ENCODE data around the gene FPR3. TPM values are rescaled to one million over a fixed set of nuclear protein-coding genes. Genes with fewer than 3 reads are reported as not detected.
A peak's percentile ranks its signal among the peaks of the same experiment; 100 is the strongest.

The FPR3 gene
- total and polyA plus RNA-seq, 10 donors: 3.4 to 19.7 (median 9.2) TPM

DNA sequence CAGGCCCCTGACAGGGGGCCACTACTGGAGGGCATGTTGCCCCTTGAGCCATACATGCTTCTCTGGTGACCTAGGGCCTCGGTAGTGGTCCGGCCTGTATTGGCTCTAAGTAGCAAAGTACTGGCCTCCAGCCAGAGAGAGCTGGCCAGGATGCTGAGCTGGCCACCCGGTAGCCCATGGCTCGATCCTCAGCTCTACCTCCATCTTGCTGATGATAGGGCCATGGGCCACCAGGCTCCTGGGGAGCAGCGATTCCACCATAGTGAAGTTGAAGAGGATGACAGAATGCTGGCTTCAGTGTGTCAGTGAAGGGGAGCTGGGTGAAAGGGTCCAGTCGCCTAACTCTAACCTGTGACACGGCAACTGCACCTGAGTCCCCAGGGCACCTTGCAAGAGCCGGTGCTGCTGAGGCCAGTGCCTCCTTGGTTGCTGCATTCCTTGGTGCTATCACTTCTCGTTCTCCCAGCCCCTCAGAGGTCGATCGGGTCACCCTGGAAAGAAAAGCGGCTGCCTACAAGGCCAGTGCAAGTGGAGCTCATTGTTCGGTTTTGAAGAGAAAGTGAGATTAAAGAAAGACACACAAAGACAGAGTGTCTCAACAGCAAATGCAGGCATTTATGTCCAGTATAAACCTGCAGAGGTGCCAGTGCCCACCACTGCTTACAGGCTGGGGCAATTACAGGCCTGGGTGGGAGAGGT, 5.0 kb downstream of the FPR3 start:
- intact Hi-C loops (cut with DNase I; ENCODE audit: low total_unique reads): no loop called here
- Histone ChIP-seq H3K36me3 (no peaks in the 10 kb centered on the region), H3K27ac (peak overlapping the region in 7 of 8 donors; percentile 29 to 85 (median 78)), H3K9me3 (peaks cover 0 to 36% (median 0%) of the 10 kb centered on the region in 8 donors), H3K4me3 (no peak overlapping the region), H3K27me3 (replicated peaks in 1 of 7) (peaks cover 0 to 6% (median 0%) of the 10 kb centered on the region in 7 donors), H3K4me1 (peaks cover 3 to 71% (median 18%) of the 10 kb centered on the region in 6 donors)
- no peak for DNase-seq
- TF ChIP-seq, protein P1, sequence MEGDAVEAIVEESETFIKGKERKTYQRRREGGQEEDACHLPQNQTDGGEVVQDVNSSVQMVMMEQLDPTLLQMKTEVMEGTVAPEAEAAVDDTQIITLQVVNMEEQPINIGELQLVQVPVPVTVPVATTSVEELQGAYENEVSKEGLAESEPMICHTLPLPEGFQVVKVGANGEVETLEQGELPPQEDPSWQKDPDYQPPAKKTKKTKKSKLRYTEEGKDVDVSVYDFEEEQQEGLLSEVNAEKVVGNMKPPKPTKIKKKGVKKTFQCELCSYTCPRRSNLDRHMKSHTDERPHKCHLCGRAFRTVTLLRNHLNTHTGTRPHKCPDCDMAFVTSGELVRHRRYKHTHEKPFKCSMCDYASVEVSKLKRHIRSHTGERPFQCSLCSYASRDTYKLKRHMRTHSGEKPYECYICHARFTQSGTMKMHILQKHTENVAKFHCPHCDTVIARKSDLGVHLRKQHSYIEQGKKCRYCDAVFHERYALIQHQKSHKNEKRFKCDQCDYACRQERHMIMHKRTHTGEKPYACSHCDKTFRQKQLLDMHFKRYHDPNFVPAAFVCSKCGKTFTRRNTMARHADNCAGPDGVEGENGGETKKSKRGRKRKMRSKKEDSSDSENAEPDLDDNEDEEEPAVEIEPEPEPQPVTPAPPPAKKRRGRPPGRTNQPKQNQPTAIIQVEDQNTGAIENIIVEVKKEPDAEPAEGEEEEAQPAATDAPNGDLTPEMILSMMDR (IDR thresholded peaks at IDR 0.05 in 8 of 11, conservative IDR thresholded peaks at IDR 0.05 in 3 of 11): no peak
- no peak for TF ChIP-seq POLR2AphosphoS5 (IDR thresholded peaks at IDR 0.05)
- no peak for TF ChIP-seq POLR2A (IDR thresholded peaks at IDR 0.05)
- WGBS, 5 donors: 77 to 93% (median 87%) methylated on average over 12 to 13 of the region's 13 CpGs

DNA sequence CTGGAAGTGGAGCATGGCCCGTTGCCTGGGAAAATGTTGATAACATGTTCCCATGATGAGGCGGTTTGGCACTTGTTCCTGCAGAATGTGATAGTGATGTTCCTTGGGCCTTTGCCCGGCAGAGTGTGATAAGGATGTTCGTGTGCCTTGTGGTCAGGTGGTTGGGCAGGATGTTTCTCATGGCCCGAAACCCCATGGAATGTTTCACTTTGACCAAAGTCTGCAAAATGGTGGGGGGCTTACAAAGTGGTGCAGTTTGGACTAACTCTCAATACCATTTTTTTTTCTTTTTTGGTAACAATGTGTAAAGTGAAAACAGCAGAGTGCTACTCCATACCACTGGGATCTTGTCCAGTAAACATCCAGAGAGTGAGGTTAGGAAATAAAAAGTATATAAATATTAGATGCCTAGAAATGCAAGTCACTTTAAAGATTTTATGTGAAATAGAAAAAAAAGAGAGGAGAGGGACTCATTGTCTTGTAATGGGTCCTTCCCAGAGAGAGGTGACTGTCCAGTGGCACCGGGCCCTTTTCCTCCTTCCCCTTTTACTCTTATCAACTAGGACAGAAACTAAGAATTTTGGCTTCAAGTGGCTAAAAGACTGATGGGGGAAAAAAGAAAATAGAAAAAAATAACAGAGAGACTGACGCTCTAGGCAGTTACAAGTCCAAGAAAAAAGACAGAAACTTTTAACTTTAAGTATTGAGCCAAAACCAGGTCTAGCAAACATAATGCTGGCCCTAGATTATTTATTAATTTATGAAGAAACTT, 5.7 kb downstream of the FPR3 start:
- Histone ChIP-seq H3K4me1 (peaks cover 3 to 75% (median 18%) of the 10 kb centered on the region in 6 donors), H3K36me3 (no peaks in the 10 kb centered on the region), H3K27me3 (replicated peaks in 1 of 7) (peaks cover 0 to 6% (median 0%) of the 10 kb centered on the region in 7 donors), H3K27ac (peak overlapping the region in 5 of 8 donors; percentile 73 to 85 (median 80)), H3K9me3 (peaks cover 0 to 37% (median 0%) of the 10 kb centered on the region in 8 donors), H3K4me3 (no peak overlapping the region)
- TF ChIP-seq, protein P1 (IDR thresholded peaks at IDR 0.05 in 8 of 11, conservative IDR thresholded peaks at IDR 0.05 in 3 of 11): no peak
- peak in 1 of 3 donors; percentile 42 for TF ChIP-seq POLR2AphosphoS5 (IDR thresholded peaks at IDR 0.05)
- 76 to 86% (median 80%) methylated on average over 7 of the region's 7 CpGs for WGBS, 5 donors
- DNase-seq: no peak
- intact Hi-C loops (cut with DNase I; ENCODE audit: low total_unique reads): no loop called here

DNA sequence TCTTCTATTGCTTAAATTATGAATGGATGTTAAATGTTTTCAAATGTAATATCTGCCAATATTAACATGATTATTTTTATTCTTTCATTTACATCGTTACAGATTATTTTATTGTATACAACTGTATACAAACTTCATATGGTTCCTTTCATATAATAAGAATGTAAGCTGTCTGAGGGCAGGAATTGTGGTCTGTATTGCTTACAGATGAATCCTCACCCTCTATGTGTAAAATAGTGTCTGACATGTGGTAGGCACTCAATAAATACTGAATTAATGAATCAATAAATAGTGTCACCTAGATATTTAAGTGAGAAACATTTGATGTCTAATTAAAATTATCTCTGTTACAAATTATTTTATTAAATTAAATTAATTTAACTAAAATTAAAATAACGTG, 7.8 kb downstream of the FPR3 start:
- intact Hi-C loops (cut with DNase I; ENCODE audit: low total_unique reads): no loop called here
- H3K9me3 ChIP-seq: peaks cover 0 to 43% (median 0%) of the 10 kb centered on the region in 8 donors
- H3K4me3 ChIP-seq: no peak overlapping the region
- no peak for TF ChIP-seq POLR2A (IDR thresholded peaks at IDR 0.05)
- TF ChIP-seq POLR2AphosphoS5 (IDR thresholded peaks at IDR 0.05): no peak
- TF ChIP-seq, protein P1 (IDR thresholded peaks at IDR 0.05 in 8 of 11, conservative IDR thresholded peaks at IDR 0.05 in 3 of 11): no peak
- peak overlapping the region in 4 of 8 donors; percentile 49 to 73 (median 64) for H3K27ac ChIP-seq
- no peaks in the 10 kb centered on the region for H3K27me3 ChIP-seq (replicated peaks in 1 of 7)
- WGBS, 5 donors: 71 to 83% (median 81%) methylated on average over 2 of the region's 2 CpGs
- no peak for DNase-seq
- H3K4me1 ChIP-seq: peaks cover 3 to 79% (median 22%) of the 10 kb centered on the region in 6 donors
- no peaks in the 10 kb centered on the region for H3K36me3 ChIP-seq

DNA sequence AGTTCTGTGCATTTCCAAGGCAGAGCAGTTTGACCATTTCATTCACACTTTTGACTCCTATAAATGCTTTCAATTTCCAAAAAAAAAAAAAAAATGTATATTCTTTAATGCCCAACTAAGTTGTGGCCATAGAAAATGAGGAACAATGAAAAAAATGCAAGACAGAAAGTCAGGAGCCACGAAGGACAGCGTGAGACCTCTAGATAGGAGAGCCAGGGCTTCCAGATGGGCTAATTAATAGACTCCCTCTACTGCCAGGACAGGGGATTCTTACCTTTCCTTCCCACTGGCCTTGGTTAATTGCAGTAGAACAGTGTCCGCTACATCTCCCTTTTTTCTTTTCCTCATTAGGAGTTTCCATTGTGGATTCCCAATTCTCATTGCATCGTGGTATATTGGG, 8.6 kb downstream of the FPR3 start:
- no peak for TF ChIP-seq POLR2AphosphoS5 (IDR thresholded peaks at IDR 0.05)
- TF ChIP-seq, protein P1 (IDR thresholded peaks at IDR 0.05 in 8 of 11, conservative IDR thresholded peaks at IDR 0.05 in 3 of 11): no peak
- TF ChIP-seq POLR2A (IDR thresholded peaks at IDR 0.05): no peak
- no peak for DNase-seq
- WGBS, 5 donors: 67 to 74% (median 71%) methylated on average over 4 of the region's 4 CpGs
- peaks cover 0 to 41% (median 0%) of the 10 kb centered on the region in 8 donors for H3K9me3 ChIP-seq
- no peaks in the 10 kb centered on the region for H3K36me3 ChIP-seq
- intact Hi-C loops (cut with DNase I; ENCODE audit: low total_unique reads): no loop called here
- no peak overlapping the region for H3K4me3 ChIP-seq
- peaks cover 3 to 78% (median 26%) of the 10 kb centered on the region in 6 donors for H3K4me1 ChIP-seq
- no peaks in the 10 kb centered on the region for H3K27me3 ChIP-seq (replicated peaks in 1 of 7)
- peak overlapping the region; percentile 8 to 73 (median 50) for H3K27ac ChIP-seq
